Ascending aorta (tissue), 2 donors: ENCODE results near the gene CLIC4. TPM values are rescaled to one million over a fixed set of nuclear protein-coding genes. Genes with fewer than 3 reads are reported as not detected.

Experiments used
- DNase-seq, 2 donors: peaks; one replicate each; pipeline ENCODE4 v3.0.0-alpha.2; 2019; ENCODE audit warnings: low spot score in 2 of 2
- H3K27ac ChIP-seq, 2 donors: fragments of 200-600 bp; sonication (generic); one replicate each; pipeline ENCODE4 v1.5.1; 2016 to 2017; ENCODE audit warnings: mild to moderate bottlenecking in 1 of 2
- H3K27me3 ChIP-seq: fragments of 200-600 bp; sonication (generic); one replicate; pipeline ENCODE4 v1.5.1; 2017
- H3K36me3 ChIP-seq, 2 donors: fragments of 200-600 bp; sonication (generic); one replicate each; pipeline ENCODE4 v1.5.1; 2016
- H3K4me1 ChIP-seq, 2 donors: fragments of 200-600 bp; sonication (generic); one replicate each; pipeline ENCODE4 v1.5.1; 2016 to 2017; ENCODE audit warnings: mild to moderate bottlenecking in 1 of 2
- H3K4me3 ChIP-seq, 2 donors: fragments of 200-600 bp; sonication (generic); one replicate each; pipeline ENCODE4 v1.5.1; 2016 to 2017; ENCODE audit warnings: mild to moderate bottlenecking in 1 of 2
- H3K9me3 ChIP-seq, 2 donors: fragments of 200-600 bp; sonication (generic); one replicate each; pipeline ENCODE4 v1.5.1; 2016
- CTCF ChIP-seq, 3 experiments: fragments of 200-600 bp in 2 of 3; fragments of 450-650 bp in 1 of 3; sonication (generic) in 2 of 3; IDR thresholded peaks; one replicate each; pipeline ENCODE4 v1.5.1; 2016 to 2019; ENCODE audit warnings: antibody characterized with exemption in 3 of 3, mild to moderate bottlenecking in 1 of 3, moderate library complexity in 1 of 3
- intact Hi-C: fragments of 100-400 bp; cut with DNase I; formaldehyde crosslinking; loops from one replicate; pipeline ENCODE4 v1.15.1; 2023
- total RNA-seq: library from RNA; depleted of rRNA; stranded (reverse); fragments of >200 nt; gene quantifications from one replicate; pipeline ENCODE4 v1.1.0, GENCODE V29; 2016

CLIC4 gene
- total RNA-seq, 1 donor from 2014 or later: 494 TPM

- no peak for TF ChIP-seq CTCF (IDR thresholded peaks at IDR 0.05)
- no peaks in the 10 kb centered on the region for H3K36me3 ChIP-seq
- H3K4me1 ChIP-seq: peaks cover 8 to 28% of the 10 kb centered on the region in 2 donors
- intact Hi-C loops: loop anchor here (2.0 to 5.0 kb wide), 2 partner anchors 16 to 79 kb away; no protein-coding TSS in a partner anchor
- no peaks in the 10 kb centered on the region for H3K27me3 ChIP-seq
- peak overlapping the region; percentile 95 to 97 for H3K27ac ChIP-seq
- H3K4me3 ChIP-seq: peak overlapping the region; percentile 97 to 99
- H3K9me3 ChIP-seq: no peaks in the 10 kb centered on the region
- DNase-seq: peak in 1 of 2 donors; percentile 39
Observed at GRCh38 chr1:24748191-24749121, 3.2 kb downstream of the CLIC4 start.

DNA sequence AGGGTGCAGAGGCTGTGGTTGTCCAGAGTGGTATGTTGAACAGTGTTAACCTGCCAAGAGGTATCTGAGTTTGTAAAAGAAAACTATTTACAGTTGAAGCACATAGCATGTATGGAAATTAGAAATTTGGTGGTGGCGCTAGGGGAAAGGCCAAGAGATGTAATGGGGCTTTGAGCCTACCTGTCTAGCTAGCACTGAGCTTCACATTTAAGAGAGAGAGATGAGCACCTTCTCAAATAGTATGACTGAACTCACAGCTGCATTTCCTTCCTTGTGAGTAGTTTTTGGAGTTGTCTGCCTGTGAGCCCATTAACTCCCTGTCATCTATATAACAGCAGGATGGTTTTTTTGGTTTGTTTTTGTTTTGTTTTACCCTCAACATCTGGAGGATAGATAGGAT is 4.0 kb downstream of the CLIC4 start:
- peak overlapping the region; percentile 95 to 97 for H3K27ac ChIP-seq
- intact Hi-C loops: loop anchor here (2.0 to 5.0 kb wide), 2 partner anchors 16 to 78 kb away; no protein-coding TSS in a partner anchor
- no peaks in the 10 kb centered on the region for H3K27me3 ChIP-seq
- peaks cover 6 to 28% of the 10 kb centered on the region in 2 donors for H3K4me1 ChIP-seq
- no peak for DNase-seq
- no peaks in the 10 kb centered on the region for H3K9me3 ChIP-seq
- no peaks in the 10 kb centered on the region for H3K36me3 ChIP-seq
- H3K4me3 ChIP-seq: peak overlapping the region; percentile 97 to 99
- TF ChIP-seq CTCF (IDR thresholded peaks at IDR 0.05): no peak

DNA sequence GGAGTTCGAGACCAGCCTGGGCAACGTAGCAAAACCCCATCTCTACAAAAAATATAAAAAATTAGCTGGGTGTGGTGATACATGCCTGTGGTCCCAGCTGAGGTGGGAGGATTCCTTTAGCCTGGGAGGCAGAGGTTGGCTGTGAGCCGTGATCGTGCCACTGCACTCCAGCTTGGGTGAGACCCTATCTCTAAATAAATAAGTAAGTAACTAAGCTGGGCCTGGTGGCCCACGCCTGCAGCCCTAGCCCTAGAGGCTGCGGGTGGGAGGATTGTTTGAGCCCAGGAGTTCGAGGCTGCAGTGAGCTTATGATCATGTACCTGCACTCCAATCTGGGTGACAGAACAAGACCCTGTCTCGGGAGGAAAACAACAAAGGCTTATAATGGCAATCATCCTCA is 4.6 kb downstream of the CLIC4 start:
- Histone ChIP-seq H3K27ac (peak overlapping the region; percentile 95 to 97), H3K27me3 (no peaks in the 10 kb centered on the region), H3K9me3 (no peaks in the 10 kb centered on the region), H3K36me3 (no peaks in the 10 kb centered on the region), H3K4me3 (peak overlapping the region; percentile 97 to 99), H3K4me1 (peaks cover 6 to 28% of the 10 kb centered on the region in 2 donors)
- intact Hi-C loops: loop anchor here (2.0 to 5.0 kb wide), 2 partner anchors 15 to 77 kb away; no protein-coding TSS in a partner anchor
- TF ChIP-seq CTCF (IDR thresholded peaks at IDR 0.05): no peak
- DNase-seq: peak in 1 of 2 donors; percentile 45

DNA sequence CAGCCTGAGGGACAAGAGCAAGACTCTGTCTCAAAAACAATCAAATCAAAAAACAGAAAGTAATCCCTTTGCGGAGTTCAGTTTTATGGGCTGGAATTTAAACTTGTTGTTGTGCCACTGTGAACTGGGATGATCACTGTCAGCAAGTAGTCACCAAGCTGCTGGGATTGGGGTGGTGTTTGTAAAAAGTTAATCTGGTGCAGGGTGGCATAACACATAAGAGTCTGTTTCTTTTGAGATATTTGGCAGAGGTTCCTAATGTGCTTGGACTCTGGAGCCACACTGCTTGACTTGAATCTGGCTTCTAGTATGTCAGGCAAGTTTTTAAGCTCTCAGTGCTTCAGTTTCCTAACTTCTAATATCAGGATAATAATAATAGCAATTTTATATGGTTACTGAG is 6.6 kb downstream of the CLIC4 start:
- intact Hi-C loops: no loop called here
- Histone ChIP-seq H3K4me1 (peaks cover 6 to 34% of the 10 kb centered on the region in 2 donors), H3K27me3 (no peaks in the 10 kb centered on the region), H3K9me3 (no peaks in the 10 kb centered on the region), H3K27ac (peak overlapping the region; percentile 70 to 97), H3K36me3 (no peaks in the 10 kb centered on the region), H3K4me3 (peak overlapping the region; percentile 39 to 99)
- no peak for TF ChIP-seq CTCF (IDR thresholded peaks at IDR 0.05)
- no peak for DNase-seq

DNA sequence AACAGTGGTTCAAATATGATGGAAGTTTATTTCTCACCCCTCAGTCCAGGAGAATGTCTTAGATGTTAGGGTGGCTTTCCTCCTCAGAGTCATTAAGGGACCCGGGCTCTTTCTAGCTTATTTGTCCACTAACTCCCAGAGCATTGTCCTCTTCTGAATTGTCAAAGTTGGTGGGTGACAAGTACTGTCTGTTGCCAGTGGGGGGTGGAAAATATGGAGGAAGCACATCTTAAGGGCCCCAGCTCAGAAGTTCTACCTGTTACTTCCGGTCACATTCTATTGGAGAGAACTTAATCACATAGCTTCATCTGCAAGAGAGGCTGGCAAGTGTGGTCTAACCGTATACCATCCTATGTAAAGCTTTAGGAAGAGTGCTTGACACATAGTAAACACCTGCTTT is 7.1 kb downstream of the CLIC4 start:
- no peak for DNase-seq
- no peak for TF ChIP-seq CTCF (IDR thresholded peaks at IDR 0.05)
- Histone ChIP-seq H3K9me3 (no peaks in the 10 kb centered on the region), H3K4me1 (peaks cover 6 to 37% of the 10 kb centered on the region in 2 donors), H3K27ac (peak overlapping the region; percentile 70 to 97), H3K4me3 (peak overlapping the region; percentile 39 to 99), H3K27me3 (no peaks in the 10 kb centered on the region), H3K36me3 (no peaks in the 10 kb centered on the region)
- intact Hi-C loops: no loop called here
